A549 treated with Hydrocortisone at 1 μM for 4 hours (cell line): Measurements from ENCODE around the gene ZNF853. TPM values are rescaled to one million over a fixed set of nuclear protein-coding genes. Genes with fewer than 3 reads are reported as not detected.

Experiments used
- total RNA-seq: library from RNA; stranded (reverse); fragments of 200-300 nt; extraction: Qiagen RNA extraction; gene quantifications from 5 replicates; pipeline ENCODE4 v1.2.3, GENCODE V29; 2022

ZNF853 gene
- total RNA-seq: 1.7 to 2.7 TPM (median 2.4 TPM) in 5 replicates

DNA sequence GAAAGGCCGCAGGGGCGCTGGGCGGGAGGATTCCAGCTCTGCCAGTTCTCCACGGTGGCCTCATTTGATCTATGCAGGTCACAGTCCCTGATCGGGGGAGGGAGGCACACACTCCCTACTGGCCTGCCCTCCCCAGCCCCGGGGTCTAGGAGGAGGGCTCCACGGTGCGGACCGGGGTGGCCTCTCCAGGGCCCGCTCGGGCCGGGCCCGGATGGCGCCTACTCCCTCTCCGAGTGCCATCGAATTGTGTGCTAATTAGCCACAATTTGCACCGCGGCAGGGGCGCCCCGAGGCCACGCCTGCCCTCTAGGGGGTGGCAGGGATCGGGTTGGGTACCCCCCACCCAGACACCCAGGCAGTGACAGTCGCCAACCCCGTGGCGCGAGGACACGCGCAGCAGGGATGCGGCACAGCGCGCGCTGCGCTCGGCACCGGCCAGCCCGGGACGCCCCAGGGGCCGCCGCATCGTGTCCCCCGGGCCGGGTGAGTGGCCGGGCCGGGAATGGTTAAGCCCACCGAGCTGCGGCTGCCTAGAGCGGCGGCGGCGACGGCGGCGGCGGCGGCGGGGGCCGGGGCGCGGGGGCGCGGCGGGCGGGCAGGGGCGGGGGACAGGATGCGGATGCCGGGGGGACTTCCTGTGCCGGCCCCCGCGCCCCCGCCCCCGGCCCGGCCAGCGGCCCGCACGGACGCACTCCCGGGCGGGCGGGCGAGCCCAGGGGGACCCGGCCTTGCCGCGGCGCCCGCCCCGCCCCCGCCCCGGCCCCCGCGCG lies at the start of gene ZNF853:
Gene ZNF853 (plus strand): TSS at position 658 of the 770 bp plus-strand sequence. CDS start 565 bp downstream, outside the sequence.

DNA sequence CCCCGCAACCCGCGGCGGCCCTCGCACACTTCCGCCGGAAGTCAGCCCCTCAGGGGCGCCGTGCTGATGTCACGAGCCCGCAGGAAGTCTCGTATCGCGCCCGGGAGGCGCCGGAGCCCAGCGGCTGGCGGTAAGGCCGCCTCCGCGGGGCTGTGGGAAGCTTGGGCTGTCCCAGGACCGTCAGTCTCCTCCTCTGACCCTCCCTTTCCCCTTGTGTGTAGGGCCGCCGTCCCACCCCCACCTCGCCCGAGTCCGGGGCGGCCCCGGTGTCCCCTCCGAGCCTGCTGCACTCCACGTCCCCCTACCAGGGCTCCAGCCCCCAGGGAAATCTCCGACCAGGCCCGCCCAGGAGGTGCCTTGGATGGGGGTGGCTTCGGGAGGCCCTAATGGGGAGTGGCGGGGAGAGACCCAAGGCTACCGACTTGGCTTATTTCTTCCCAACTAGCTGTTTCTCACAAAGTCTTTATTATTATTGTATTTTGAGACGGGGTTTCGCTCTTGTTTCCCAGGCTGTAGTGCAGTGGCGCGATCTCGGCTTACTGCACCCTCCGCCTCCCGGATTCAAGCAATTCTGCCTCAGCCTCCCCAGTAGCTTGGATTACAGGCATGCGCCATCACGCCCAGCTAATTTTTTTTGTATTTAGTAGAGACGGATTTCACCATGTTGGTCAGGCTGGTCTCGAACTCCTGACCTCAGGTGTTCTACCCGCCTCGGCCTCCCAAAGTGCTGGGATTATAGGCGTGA lies 37.9 kb upstream of the ZNF853 start, which contains the start of gene ZDHHC4:
Gene ZDHHC4 (plus strand): TSS at position 86 of the 745 bp plus-strand sequence. CDS start 3,108 bp downstream, outside the sequence.

DNA sequence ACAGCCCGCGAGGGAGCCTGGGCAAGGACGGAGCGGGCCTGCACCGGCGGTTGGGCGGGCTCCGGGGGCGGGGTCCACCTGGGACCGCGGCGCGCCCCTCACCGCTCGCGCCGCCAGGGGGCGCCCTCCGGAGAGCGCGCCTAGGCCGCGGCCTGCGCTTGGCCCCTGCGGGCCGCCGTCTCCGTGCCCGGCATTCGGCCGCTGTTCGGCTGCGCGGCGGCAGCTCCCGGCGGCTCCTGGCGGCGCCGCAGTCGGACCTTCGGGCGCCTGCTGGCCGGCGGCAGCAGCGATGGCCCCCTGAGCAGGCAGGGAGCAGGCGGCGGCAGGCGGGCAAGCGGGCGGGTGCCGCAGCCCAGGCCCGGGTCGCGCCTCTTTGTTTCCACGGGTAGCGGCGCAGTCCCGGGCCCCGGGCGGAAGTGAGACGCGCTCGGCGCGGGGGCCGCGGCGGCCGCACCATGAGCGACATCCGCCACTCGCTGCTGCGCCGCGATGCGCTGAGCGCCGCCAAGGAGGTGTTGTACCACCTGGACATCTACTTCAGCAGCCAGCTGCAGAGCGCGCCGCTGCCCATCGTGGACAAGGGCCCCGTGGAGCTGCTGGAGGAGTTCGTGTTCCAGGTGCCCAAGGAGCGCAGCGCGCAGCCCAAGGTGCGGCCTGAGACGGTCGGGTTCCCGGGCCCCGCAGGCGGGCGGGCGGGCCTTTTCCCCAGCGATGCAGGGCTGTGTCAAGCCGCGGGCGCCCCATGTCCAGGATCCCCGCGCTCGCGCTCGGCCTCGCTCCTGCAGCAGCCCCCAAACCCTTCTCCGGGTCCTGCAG lies 25.4 kb upstream of the ZNF853 start, which contains the start of gene INTS15:
Gene INTS15 (plus strand): TSS at position 193 of the 816 bp plus-strand sequence. CDS start 263 bp downstream, at position 456.

DNA sequence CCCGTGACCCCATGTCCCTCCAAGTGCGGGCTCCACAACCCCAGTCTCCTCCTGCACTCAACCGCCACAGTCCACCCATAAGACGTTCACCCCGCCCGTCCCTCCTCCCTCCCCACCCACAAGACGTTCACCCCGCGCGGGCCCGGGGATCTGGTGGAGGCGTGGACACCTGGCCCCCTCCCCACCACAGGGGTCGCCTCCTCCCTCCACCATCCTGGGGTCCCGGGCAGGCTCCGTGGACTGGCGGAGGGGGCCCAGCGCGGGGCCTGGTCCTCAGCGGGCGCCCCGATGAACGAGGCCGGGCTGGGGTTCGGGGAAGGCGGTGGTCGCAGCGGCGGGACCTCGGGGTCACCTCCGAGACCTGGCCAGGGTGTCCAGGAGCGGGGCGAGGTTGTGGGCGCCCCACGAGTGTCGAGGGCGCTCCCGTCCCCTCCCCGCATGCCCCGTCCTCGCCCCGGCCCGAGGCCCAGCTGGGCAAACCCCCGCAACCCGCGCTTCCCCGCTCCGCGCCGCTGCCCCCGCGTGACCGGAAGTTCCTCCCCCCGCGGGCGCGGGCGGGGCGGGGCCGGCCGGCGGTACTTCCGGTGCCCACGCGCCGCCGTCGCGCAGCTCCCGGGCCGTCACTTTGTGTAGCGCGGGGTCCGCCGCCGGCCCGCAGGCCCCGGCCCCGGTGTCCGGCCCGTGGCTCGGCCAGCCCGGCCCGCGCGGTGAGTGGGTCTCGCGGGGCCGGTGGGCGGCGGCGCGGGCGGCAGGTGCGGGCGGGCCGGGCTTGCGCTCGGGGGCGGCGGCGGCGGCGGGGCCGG lies 21.5 kb downstream of the ZNF853 start, which contains the start of gene ZNF316:
Gene ZNF316 (plus strand): TSS at position 578 of the 803 bp plus-strand sequence. CDS start 5,092 bp downstream, outside the sequence.

Other genes starting within 250 kb of the ZNF853 start
- gene RAC1, start 241.1 kb upstream of the ZNF853 start, total RNA-seq: 274 to 400 TPM (median 384 TPM) in 5 replicates
- gene DAGLB, start 167.7 kb upstream of the ZNF853 start, total RNA-seq: 21.8 to 24.6 TPM (median 23.0 TPM) in 5 replicates
- 129 to 142 TPM (median 133 TPM) in 5 replicates for gene KDELR2, start 131.5 kb upstream of the ZNF853 start, total RNA-seq
- gene GRID2IP, start 64.1 kb upstream of the ZNF853 start, total RNA-seq: 0.02 TPM in 1 of 5 replicates, not detected in the others
- 46.1 to 51.9 TPM (median 48.8 TPM) in 5 replicates for gene ZDHHC4, start 38.2 kb upstream of the ZNF853 start, total RNA-seq
- gene INTS15, start 25.6 kb upstream of the ZNF853 start, total RNA-seq: 23.1 to 27.9 TPM (median 24.9 TPM) in 5 replicates
- gene ZNF316, start 21.7 kb downstream of the ZNF853 start, total RNA-seq: 12.2 to 15.5 TPM (median 13.7 TPM) in 5 replicates
- 9.9 to 13.6 TPM (median 11.5 TPM) in 5 replicates for gene ZNF12, start 91.3 kb downstream of the ZNF853 start, total RNA-seq
- 0.14 to 0.15 TPM in 2 of 5 replicates, not detected in the others for gene RSPH10B2, start 138.5 kb downstream of the ZNF853 start, total RNA-seq
- gene CCZ1B, start 210.7 kb downstream of the ZNF853 start, total RNA-seq: 19.9 to 24.0 TPM (median 21.4 TPM) in 5 replicates